Hippocampal formation (tissue), 2 donors: ENCODE data around the gene MS4A7.
"Not testable (repeated sequence)": the region's sequence is repeated elsewhere in the genome, so short reads cannot be mapped to it uniquely, and the experiment has no call there.

Experiments used
- DNase-seq, 2 donors: peaks; one replicate each; lab custom pipeline; 2025; lab: John Stamatoyannopoulos, UW

MS4A7 gene, protein sequence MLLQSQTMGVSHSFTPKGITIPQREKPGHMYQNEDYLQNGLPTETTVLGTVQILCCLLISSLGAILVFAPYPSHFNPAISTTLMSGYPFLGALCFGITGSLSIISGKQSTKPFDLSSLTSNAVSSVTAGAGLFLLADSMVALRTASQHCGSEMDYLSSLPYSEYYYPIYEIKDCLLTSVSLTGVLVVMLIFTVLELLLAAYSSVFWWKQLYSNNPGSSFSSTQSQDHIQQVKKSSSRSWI

GRCh38 chr11:60378354-60378753 is at the start of gene MS4A7:
TSS of gene MS4A7 (plus strand) at chr11:60378532. CDS start at chr11:60383142, 4,610 bp downstream.
- DNase-seq = peak in 1 of 2 donors; percentile 21

DNA sequence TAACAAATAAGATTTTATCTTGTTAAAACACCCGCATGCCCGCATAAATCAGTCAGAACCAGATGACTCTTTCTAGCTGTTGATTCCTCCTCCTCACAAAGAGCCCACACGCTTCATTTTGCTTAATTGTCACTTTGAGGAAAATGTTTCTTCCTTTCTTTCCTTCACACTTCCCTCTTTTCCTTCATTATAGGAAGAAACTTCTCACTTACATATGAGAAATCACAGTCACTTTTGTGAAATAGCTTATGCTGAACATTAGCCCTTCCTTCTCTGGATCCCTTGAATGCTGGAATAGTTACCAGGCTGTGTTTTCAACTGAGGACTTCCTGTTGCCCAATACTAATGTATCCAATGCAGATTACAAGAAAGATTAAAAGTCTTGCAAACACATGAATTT is 45.5 kb upstream of the MS4A7 start:
- DNase-seq = no peak

- peak in 1 of 2 donors; percentile 19 for DNase-seq
These were observed 44.2 kb upstream of the MS4A7 start for GRCh38 chr11:60334005-60334620.

GRCh38 chr11:60336767-60337391 is 41.5 kb upstream of the MS4A7 start:
- no peak for DNase-seq

DNA sequence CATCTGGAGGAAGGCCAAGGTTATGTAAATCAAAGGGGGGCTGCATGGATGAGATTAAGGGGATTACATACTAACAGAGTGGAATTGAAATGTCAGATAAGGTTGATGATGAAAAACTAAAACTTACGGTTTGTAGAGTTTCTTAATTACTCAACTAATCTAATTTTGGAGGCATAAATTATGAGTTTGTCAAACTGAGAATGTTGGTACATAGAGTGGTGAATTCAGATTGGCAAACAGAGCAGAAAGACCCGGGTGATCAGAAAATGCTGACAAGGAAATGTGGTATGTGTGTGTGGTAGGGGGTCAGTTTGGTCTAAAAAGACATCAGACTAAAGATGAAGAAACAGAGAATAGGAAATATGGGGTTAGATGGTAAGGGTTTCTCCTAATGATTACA is 40.3 kb upstream of the MS4A7 start:
- DNase-seq = no peak

DNA sequence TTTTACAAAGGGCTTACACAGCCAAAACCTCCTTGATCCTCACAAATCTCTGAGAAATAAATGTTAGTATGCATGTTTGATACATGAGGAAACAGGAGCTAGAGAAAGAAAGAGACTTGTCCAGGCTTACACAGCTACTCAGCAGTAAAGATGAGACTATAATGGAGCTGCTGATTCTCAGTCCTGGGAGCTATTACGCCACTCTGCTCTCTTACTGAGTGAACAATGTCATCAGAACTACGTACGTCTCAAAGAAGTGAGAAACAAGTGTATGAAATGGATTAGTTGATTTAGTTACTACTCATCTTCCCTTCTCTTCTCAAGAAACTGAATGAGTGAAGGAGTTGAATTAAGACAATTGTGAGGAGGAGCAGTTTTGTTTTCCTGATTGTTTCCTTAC is 39.0 kb upstream of the MS4A7 start:
- DNase-seq = no peak

DNA sequence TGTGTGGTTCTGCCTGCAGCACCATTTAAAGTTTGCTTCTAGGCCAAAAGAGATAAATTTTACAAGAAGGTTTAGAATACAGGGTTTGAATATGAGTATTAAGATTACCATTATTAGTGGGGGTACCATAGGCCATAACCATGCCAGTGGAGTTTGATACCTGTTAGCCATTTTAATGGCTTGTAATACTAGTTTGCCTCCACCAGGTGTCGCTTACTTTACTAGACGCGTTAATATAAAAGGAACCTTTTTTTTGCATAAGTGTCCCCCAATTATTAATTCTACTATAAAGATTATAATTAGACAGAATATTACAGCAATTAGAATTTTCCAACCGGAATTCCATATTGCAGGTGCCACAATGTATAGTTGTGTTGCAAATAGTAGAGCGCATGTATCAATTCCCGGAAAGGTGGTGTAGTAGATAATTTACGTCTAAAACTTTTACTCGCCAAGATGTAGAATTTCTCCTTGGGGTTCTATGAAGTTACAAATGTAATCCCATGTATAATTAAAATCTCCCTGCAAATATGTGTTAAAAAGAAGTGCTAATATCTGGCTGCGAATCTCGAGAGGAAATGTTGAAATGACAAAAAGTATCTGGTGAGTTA is 35.1 kb upstream of the MS4A7 start:
- DNase-seq = no peak

DNA sequence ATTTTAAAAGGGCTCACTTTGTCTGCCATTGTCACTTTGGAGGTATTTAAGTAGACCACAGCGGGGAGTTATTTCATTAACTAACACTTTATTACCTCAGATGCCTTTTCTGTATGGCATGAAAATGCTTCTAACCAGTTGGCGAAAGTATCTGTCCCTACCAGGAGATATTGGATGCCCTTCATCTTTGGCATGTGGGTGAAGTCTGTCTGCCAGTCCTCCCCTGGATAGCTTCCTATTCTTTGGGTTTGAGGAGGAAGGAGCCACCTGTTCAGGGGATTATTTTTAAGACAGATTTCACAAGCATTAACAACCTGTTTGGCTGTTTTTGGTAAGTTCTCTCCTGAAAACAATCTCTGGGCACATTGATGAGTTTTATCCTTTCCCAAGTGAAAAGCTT is 34.2 kb upstream of the MS4A7 start:
- no peak for DNase-seq

DNA sequence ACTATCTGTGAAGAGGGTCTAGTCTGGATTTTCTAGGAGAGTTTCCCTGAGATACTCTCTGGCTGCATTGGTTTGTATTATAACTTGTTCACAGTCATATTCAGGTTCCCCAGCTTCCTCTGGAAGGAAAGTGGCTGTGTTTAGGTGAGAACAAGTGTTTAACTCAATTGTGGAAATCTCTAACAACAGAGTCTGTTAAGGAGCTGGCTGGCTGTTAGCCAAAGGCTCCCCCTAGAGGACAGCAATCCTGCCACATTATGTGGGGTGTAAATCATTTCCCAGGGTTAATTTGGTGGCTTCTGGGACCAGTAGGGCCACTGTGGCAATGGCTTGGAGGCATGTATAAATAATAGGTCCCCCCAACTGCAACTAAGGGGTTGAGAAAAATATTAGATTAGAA is 32.8 kb upstream of the MS4A7 start:
- DNase-seq = no peak

- DNase-seq = no peak
These were observed 31.1 kb upstream of the MS4A7 start for GRCh38 chr11:60347084-60347797.

GRCh38 chr11:60348116-60348515 is 30.2 kb upstream of the MS4A7 start:
- DNase-seq = no peak

DNA sequence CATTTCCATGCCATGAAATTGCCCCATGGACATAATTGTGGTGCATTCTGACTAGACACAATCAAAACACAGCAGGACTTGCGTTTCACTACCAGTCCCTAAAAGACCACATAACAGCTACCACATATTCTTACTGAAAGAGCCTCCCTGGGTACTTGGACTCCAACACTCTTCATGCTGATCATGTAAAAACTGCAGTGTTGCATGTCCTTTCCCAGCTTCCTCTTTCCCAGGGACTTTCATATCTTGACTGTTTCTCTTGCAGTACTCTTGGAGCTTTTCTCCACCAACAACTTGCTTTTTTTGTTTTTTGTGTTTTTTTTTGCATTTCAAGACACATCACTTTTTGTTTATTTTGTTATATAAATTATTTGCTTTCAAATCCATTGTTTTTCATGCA is 28.3 kb upstream of the MS4A7 start:
- peak in 1 of 2 donors; percentile 20 for DNase-seq

- no peak for DNase-seq
These were observed 20.6 kb upstream of the MS4A7 start for GRCh38 chr11:60357771-60358170.

- no peak for DNase-seq
These were observed 17.7 kb upstream of the MS4A7 start for GRCh38 chr11:60360621-60361020.

DNA sequence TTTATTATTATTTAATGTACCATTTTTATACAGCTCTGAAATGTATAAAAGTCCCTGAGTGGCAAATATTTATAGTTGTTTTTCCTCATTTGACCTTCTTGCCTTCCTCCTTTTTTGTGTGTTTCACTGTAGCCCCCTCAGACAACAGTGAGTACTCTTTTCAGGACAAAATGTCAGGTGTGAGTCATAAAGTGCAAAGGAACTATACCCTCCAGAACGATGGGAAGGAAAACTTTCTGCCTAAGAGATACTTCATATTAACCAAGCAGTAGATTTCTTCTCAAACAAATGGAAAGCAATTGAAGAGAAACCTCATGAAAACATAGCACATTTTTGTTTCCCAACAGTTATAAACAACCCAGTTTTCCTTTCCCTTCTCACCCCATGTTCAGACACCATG is 16.1 kb upstream of the MS4A7 start:
- no peak for DNase-seq

- peak; percentile 20 to 39 for DNase-seq
These were observed 14.5 kb upstream of the MS4A7 start for GRCh38 chr11:60363542-60364470.

DNA sequence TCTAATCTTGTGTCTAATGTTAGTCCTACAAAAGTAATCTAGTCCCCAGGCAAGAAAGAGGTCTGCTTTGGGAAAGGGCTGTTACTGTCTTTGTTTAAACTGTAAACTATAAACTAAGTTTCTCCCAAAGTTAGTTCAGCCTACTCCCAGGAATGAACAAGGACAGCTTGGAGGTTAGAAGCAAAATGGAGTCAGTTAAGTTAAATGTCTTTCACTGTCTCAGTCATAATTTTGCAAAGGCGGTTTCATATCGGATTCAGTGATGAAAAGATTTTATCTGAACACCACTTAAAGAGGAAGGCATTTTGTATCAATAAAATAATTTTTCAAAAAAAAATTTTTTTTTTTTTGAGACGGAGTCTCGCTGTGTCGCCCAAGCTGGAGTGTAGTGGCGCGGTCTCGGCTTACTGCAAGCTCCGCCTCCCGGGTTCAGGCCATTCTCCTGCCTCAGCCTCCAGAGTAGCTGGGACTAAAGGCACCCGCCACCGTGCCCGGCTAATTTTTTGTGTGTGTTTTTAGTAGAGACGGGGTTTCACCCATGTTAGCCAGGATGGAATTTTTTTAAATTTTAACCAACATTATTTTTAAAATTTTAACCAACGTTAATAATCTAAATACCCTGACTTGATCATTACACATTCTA is 11.9 kb upstream of the MS4A7 start:
- not testable (repeated sequence) for DNase-seq

DNA sequence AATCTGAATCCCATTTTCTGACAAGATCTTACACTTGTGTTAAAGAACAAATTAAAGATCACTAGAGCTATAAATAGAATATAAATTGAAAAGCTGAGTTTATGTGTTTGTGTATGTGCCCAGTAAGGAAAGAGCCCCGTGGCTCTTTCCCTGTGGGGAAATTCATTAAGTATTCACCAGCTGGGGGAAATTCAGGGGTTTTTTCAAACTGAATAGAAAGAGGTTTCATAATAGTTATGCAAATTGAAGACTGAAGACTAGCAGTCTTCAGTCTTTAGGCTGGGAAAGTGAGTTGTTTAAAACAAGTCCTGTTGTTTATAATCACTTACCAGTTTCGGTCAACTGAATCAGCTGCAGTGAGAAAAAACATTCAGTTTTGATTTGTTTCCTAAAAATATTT is 11.3 kb upstream of the MS4A7 start:
- DNase-seq = no peak

DNA sequence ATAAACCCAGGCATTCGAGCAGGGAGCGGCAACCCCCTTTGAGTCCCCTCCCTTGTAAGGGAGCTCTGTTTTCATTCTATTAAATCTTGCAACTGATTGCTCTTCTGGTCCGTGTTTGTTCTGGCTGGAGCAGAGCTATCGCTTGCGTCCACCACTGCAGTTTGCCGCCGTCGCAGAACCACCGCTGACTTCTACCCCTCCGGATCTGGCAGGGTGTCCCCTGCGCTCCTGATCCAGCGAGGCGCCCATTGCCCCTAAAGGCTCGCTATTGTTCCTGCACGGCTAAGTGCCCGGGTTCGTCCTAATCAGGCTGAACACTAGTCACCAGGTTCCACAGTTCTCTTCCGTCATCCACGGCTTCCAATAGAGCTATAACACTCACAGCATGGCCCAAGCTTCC is 10.4 kb upstream of the MS4A7 start:
- DNase-seq = no peak

DNA sequence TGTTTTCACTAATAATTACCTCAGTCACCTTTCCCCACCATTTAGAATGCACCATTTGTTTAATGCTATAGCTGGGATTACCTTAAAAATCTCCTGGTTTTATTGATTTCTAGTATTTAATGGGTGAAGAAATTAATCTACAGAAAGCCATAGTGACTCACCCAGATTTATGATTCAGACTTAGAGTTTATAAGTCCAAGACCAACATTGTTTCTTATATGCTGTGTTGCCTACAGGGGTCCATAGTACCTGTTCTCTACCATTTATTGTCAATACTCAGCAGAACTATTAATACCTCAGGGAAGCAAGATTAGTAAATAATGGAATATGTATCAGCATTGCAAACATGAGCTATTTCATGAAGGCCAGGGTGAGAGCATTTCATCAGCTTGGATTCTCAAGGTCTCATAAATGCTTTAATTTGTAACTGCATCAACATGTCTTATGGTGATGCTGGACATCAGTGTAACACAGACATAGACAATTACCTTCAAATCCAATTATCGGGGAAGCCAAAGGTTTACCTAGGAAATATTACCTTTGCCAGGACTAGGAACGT is 8.0 kb upstream of the MS4A7 start:
- no peak for DNase-seq
